ENCODE results near the gene RBM25. TPM values are rescaled to one million over a fixed set of nuclear protein-coding genes. Genes with fewer than 3 reads are reported as not detected.
"Not testable (repeated sequence)": the region's sequence is repeated elsewhere in the genome, so short reads cannot be mapped to it uniquely, and the experiment has no call there.

The RBM25 gene
- total and polyA plus RNA-seq, 2 experiments from 2014 or later, result 17.7 to 52.9 TPM

DNA sequence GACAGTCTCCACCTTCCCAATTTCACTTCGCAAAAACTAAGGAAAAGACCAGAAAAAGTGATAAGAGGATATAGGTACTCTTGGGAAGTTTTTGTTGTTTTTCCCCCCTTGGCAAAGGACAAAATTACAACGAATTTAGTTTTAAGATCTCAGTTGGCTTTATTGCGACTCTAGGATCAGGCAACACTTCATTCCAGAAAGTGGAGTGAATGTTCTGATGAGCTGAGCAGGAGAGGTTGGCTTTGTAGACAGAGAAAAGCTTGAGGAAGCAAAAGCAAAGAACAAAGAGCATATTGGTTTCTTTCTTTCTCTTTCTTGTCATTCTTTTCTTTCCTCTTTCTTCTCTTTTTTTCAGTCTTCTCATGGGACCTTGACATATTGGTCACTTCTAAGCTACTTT, 30.8 kb upstream of the RBM25 start:
- Histone ChIP-seq H3K4me2 (ENCODE audit: unreplicated experiment) (peak overlapping the region; percentile 74), H3K4me1 (ENCODE audit: insufficient read depth) (peaks cover 13% of the 10 kb centered on the region; the same call in 1 of the 2 replicates), H3K4me3 (peak overlapping the region; percentile 90), H3F3A (ENCODE audit: insufficient read depth) (0 out of 2 replicates have a peak, but pooled peaks cover 8% of the 10 kb centered on the region), H3K9me2 (ENCODE audit: insufficient read depth) (no peaks in the 10 kb centered on the region), H3K36me3 (ENCODE audit: low read depth) (peaks cover 13% of the 10 kb centered on the region), H3K9me3 (ENCODE audit: low read depth) (no peaks in the 10 kb centered on the region), H3K9ac (peak overlapping the region; percentile 42; the same call in 1 of the 2 replicates), H3K79me2 (ENCODE audit: insufficient read depth) (peaks cover 37% of the 10 kb centered on the region), H3K27me3 (replicated peaks; ENCODE audit: insufficient read depth) (no peaks in the 10 kb centered on the region), H2AFZ (peak overlapping the region; percentile 93), H4K20me1 (ENCODE audit: insufficient read depth) (no peaks in the 10 kb centered on the region), H3K27ac (0 out of 2 replicates have a peak overlapping the region, but pooled peaks have one; percentile 3)
- no peak for DNase-seq
- in situ Hi-C loops (cut with MboI), result no loop called here
- TF ChIP-seq EZH2 (IDR thresholded peaks at IDR 0.05; ENCODE audit: insufficient read depth, poor library complexity, severe bottlenecking) (no peak), EZH2phosphoT487 (IDR thresholded peaks at IDR 0.05; ENCODE audit: insufficient read depth, low read depth) (no peak)
- 35 to 38% methylated on average over 3 of the region's 3 CpGs for WGBS, 2 experiments (ENCODE audit: low coverage in 1 of 2, low lambda C conversion rate in 2 of 2, missing lambda C conversion rate in 2 of 2)

DNA sequence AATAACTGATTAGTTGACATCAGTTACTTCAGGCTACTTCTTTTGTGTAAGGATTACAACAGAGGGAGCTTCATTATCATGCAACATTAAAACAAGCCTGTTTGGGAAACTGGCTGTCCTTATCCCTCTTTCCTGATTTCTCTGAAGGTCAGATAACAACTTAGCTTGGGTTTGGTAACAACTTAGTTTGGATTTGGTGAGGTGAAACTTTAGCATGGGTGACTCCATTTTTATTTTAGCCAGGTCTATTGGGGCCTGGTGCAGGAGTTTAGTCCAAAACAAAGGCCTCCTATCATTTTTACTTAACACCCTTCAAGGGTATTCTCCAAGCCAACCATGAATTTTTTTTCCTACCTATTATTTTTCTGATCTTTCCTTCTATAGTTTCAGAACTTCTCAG, 30.4 kb upstream of the RBM25 start:
- H3K9ac ChIP-seq, result no peak overlapping the region
- no peak for DNase-seq
- H3K4me3 ChIP-seq, result no peak overlapping the region
- peaks cover 13% of the 10 kb centered on the region for H3K36me3 ChIP-seq (ENCODE audit: low read depth)
- no peaks in the 10 kb centered on the region for H4K20me1 ChIP-seq (ENCODE audit: insufficient read depth)
- TF ChIP-seq EZH2phosphoT487 (IDR thresholded peaks at IDR 0.05; ENCODE audit: insufficient read depth, low read depth), result no peak
- no peak for TF ChIP-seq EZH2 (IDR thresholded peaks at IDR 0.05; ENCODE audit: insufficient read depth, poor library complexity, severe bottlenecking)
- H3K9me3 ChIP-seq (ENCODE audit: low read depth), result no peaks in the 10 kb centered on the region
- H3K79me2 ChIP-seq (ENCODE audit: insufficient read depth), result peaks cover 33% of the 10 kb centered on the region
- no peaks in the 10 kb centered on the region for H3K9me2 ChIP-seq (ENCODE audit: insufficient read depth)
- H3K27me3 ChIP-seq (replicated peaks; ENCODE audit: insufficient read depth), result no peaks in the 10 kb centered on the region
- no peak overlapping the region for H3K4me2 ChIP-seq (ENCODE audit: unreplicated experiment)
- H3K27ac ChIP-seq, result no peak overlapping the region
- H3F3A ChIP-seq (ENCODE audit: insufficient read depth), result 0 out of 2 replicates have a peak, but pooled peaks cover 8% of the 10 kb centered on the region
- in situ Hi-C loops (cut with MboI), result no loop called here
- peaks cover 13% of the 10 kb centered on the region; the same call in 1 of the 2 replicates for H3K4me1 ChIP-seq (ENCODE audit: insufficient read depth)
- H2AFZ ChIP-seq, result peak overlapping the region; percentile 93

DNA sequence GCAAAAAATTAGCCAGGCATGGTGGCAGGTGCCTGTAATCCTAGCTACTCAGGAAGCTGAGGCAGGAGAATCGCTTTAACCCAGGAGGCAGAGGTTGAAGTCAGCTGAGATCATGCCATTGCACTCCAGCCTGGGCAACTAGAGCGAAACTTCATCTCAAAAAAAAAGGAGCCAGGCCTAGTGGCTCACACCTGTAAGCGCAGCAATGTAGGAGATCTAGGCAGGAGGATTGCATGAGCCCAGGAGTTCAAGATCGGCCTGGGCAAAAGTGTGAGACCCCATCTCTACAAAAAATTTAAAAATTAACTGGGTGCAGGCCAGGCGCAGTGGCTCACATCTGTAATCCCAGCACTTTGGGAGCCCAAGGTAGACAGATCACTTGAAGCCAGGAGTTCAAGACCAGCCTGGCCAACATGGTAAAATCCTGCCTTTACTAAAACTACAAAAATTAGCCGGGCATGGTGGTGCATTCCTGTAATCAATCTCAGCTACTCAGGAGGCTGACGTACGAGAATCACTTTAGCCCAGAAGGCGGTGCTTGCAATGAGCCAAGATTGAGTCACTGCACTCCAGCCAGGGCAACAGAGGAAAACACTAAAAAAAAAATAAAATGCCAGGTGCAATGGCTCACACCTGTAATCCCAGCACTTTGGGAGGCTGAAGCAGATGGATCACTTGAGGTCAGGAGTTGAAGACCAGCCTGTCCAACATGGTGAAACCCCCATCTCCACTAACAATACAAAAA, 21.5 kb upstream of the RBM25 start:
- H3K4me2 ChIP-seq (ENCODE audit: unreplicated experiment); H4K20me1 ChIP-seq (ENCODE audit: insufficient read depth); H3K9ac ChIP-seq; H3K27me3 ChIP-seq (replicated peaks; ENCODE audit: insufficient read depth); in situ Hi-C loops (cut with MboI); H3F3A ChIP-seq (ENCODE audit: insufficient read depth); H3K9me3 ChIP-seq (ENCODE audit: low read depth); H2AFZ ChIP-seq; H3K79me2 ChIP-seq (ENCODE audit: insufficient read depth); H3K4me3 ChIP-seq; H3K4me1 ChIP-seq (ENCODE audit: insufficient read depth); H3K27ac ChIP-seq; H3K36me3 ChIP-seq (ENCODE audit: low read depth); H3K9me2 ChIP-seq (ENCODE audit: insufficient read depth): not testable (repeated sequence)
- DNase-seq, result peak; percentile 40
- 82 to 85% methylated on average over 9 of the region's 9 CpGs for WGBS, 2 experiments (ENCODE audit: low coverage in 1 of 2, low lambda C conversion rate in 2 of 2, missing lambda C conversion rate in 2 of 2)

GRCh38 chr14:73047808-73048207, 10.5 kb upstream of the RBM25 start:
- no peak for TF ChIP-seq EZH2phosphoT487 (IDR thresholded peaks at IDR 0.05; ENCODE audit: insufficient read depth, low read depth)
- TF ChIP-seq EZH2 (IDR thresholded peaks at IDR 0.05; ENCODE audit: insufficient read depth, poor library complexity, severe bottlenecking), result no peak
- no peaks in the 10 kb centered on the region for H4K20me1 ChIP-seq (ENCODE audit: insufficient read depth)
- no peaks in the 10 kb centered on the region for H3K4me1 ChIP-seq (ENCODE audit: insufficient read depth)
- H3K4me3 ChIP-seq, result no peak overlapping the region
- H3K79me2 ChIP-seq (ENCODE audit: insufficient read depth), result no peaks in the 10 kb centered on the region
- H3K27ac ChIP-seq, result no peak overlapping the region
- H3K9me2 ChIP-seq (ENCODE audit: insufficient read depth), result no peaks in the 10 kb centered on the region
- no peaks in the 10 kb centered on the region for H3K36me3 ChIP-seq (ENCODE audit: low read depth)
- H3F3A ChIP-seq (ENCODE audit: insufficient read depth), result no peaks in the 10 kb centered on the region
- H3K4me2 ChIP-seq (ENCODE audit: unreplicated experiment), result no peak overlapping the region
- DNase-seq, result peak; percentile 8
- H3K27me3 ChIP-seq (replicated peaks; ENCODE audit: insufficient read depth), result no peaks in the 10 kb centered on the region
- H3K9ac ChIP-seq, result no peak overlapping the region
- 88 to 97% methylated on average over 1 of the region's 1 CpG for WGBS, 2 experiments (ENCODE audit: low coverage in 1 of 2, low lambda C conversion rate in 2 of 2, missing lambda C conversion rate in 2 of 2)
- in situ Hi-C loops (cut with MboI), result no loop called here
- H2AFZ ChIP-seq, result no peak overlapping the region; the same call in 1 of the 2 replicates
- H3K9me3 ChIP-seq (ENCODE audit: low read depth), result no peaks in the 10 kb centered on the region

Measured in GM23248 (cell line).